HCT116 (cell line): ENCODE data around the gene SEPTIN11. TPM values are rescaled to one million over a fixed set of nuclear protein-coding genes. Genes with fewer than 3 reads are reported as not detected.

Experiments
- ATAC-seq: fragments of 200-7000 bp; cut with Tn5 transposase; 2 replicates; pipeline ENCODE4 v1.9.1; 2020; ENCODE audit warnings: mild to moderate bottlenecking, moderate library complexity
- BruUV-seq: library from RNA; stranded (reverse); fragments of 400-500 nt; replicated peaks from 2 replicates; lab custom pipeline; 2021; lab: Mats Ljungman, UMichigan
- CTCF ChIA-PET: fragments of 300-600 bp; sonication (Branson Sonifier 250); formaldehyde crosslinking; loops from one replicate; lab custom pipeline; 2021; ENCODE audit warnings: antibody characterized with exemption; lab: Charles Lee
- POLR2A ChIA-PET: fragments of 300-600, 350-600 bp; sonication (Branson Sonifier 250); formaldehyde crosslinking; loops from one replicate; lab custom pipeline; 2021; ENCODE audit warnings: antibody characterized with exemption; lab: Charles Lee
- RAD21 ChIA-PET, 2 experiments: fragments of 300-600 bp; sonication (Branson Sonifier 250); formaldehyde crosslinking; loops; one replicate each; lab custom pipeline; 2023; ENCODE audit warnings: low total read pairs in 2 of 2; ENCODE audit not compliant: uncharacterized antibody in 2 of 2, unreplicated experiment in 2 of 2, low non-redundant PET in 1 of 2; lab: Charles Lee
- DNase-seq: peaks from one replicate; pipeline ENCODE4 v3.0.0-alpha.2; 2010; ENCODE audit warnings: low read depth, low spot score
- H2AFZ ChIP-seq: fragments of 200-600 bp; shearing (Covaris generic), sonication (generic); 2 replicates; pipeline ENCODE4 v1.6.1; 2017; ENCODE audit warnings: low read depth, mixed run types, mixed read lengths, antibody characterized with exemption, low read length; ENCODE audit not compliant: poor library complexity, severe bottlenecking
- H3K27ac ChIP-seq: 2 replicates; pipeline ENCODE4 v1.5.1; 2012; ENCODE audit warnings: low read depth, low read length
- H3K27me3 ChIP-seq: fragments of 200-600 bp; sonication (generic); 2 replicates; pipeline ENCODE4 v1.6.1; 2016; ENCODE audit warnings: mixed run types, low read length, mixed read lengths; ENCODE audit not compliant: insufficient read depth
- H3K36me3 ChIP-seq, 2 experiments: fragments of 200-500 bp in 1 of 2; fragments of 200-600 bp in 1 of 2; sonication (Bioruptor generic) in 1 of 2; sonication (generic) in 1 of 2; 2 replicates each; pipeline versions ENCODE4 v1.5.1 to v1.6.1; 2014 to 2016; ENCODE audit warnings: low read length in 2 of 2, inconsistent platforms in 1 of 2, mixed read lengths in 1 of 2, mixed run types in 1 of 2; ENCODE audit not compliant: insufficient read depth in 2 of 2, control insufficient read depth in 1 of 2
- H3K4me1 ChIP-seq, 2 experiments: fragments of 200-600 bp in 1 of 2; sonication (generic) in 1 of 2; 2 replicates each; pipeline versions ENCODE4 v1.5.1 to v1.6.1; 2012 to 2017; ENCODE audit warnings: low read length in 2 of 2, inconsistent platforms in 1 of 2, mild to moderate bottlenecking in 1 of 2, mixed read lengths in 1 of 2, mixed run types in 1 of 2, moderate library complexity in 1 of 2; ENCODE audit not compliant: insufficient read depth in 2 of 2, control insufficient read depth in 1 of 2
- H3K4me2 ChIP-seq: fragments of 200-600 bp; sonication (generic); 2 replicates; pipeline ENCODE4 v1.6.1; 2017; ENCODE audit warnings: mixed run types, low read length, mixed read lengths
- H3K4me3 ChIP-seq, 2 experiments: fragments of 200-600 bp in 1 of 2; sonication (generic) in 1 of 2; replicated peaks in 1 of 2; 2 replicates each; pipeline ENCODE4 v1.5.1; 2011 to 2016; ENCODE audit warnings: low read length in 2 of 2, control low read depth in 1 of 2, low read depth in 1 of 2, mild to moderate bottlenecking in 1 of 2, mixed read lengths in 1 of 2, mixed run types in 1 of 2
- H3K79me2 ChIP-seq: fragments of 200-600 bp; sonication (generic); 2 replicates; pipeline ENCODE4 v1.6.1; 2017; ENCODE audit warnings: mild to moderate bottlenecking, mixed run types, low read length, moderate library complexity, mixed read lengths; ENCODE audit not compliant: insufficient read depth
- H3K9ac ChIP-seq: fragments of 200-600 bp; sonication (generic); 2 replicates; pipeline ENCODE4 v1.6.1; 2016; ENCODE audit warnings: low read length, mixed read lengths
- H3K9me2 ChIP-seq: fragments of 200-600 bp; sonication (generic), shearing (Covaris generic); 2 replicates; pipeline ENCODE4 v1.6.1; 2017; ENCODE audit warnings: mixed run types, mild to moderate bottlenecking, moderate library complexity; ENCODE audit not compliant: insufficient read depth
- H3K9me3 ChIP-seq, 2 experiments: fragments of 200-500 bp in 1 of 2; fragments of 200-600 bp in 1 of 2; sonication (Bioruptor generic) in 1 of 2; sonication (generic) in 1 of 2; 2 replicates each; pipeline ENCODE4 v1.6.1; 2014 to 2017; ENCODE audit warnings: low read length in 2 of 2, mixed read lengths in 2 of 2, inconsistent platforms in 1 of 2, low read depth in 1 of 2, mild to moderate bottlenecking in 1 of 2, mixed run types in 1 of 2, moderate library complexity in 1 of 2; ENCODE audit not compliant: control insufficient read depth in 1 of 2, insufficient read depth in 1 of 2
- H4K20me1 ChIP-seq: fragments of 200-600 bp; sonication (generic), shearing (Covaris generic); 2 replicates; pipeline ENCODE4 v1.6.1; 2017; ENCODE audit warnings: mixed run types, mild to moderate bottlenecking, moderate library complexity; ENCODE audit not compliant: insufficient read depth
- CBX3 ChIP-seq: IDR thresholded peaks from 2 replicates; pipeline ENCODE4 v1.6.1; 2012; ENCODE audit warnings: low read depth
- CEBPB ChIP-seq: IDR thresholded peaks from 2 replicates; pipeline ENCODE4 v1.6.1; 2012; ENCODE audit warnings: low read depth
- CTCF ChIP-seq, 3 experiments: fragments of 200-600 bp in 1 of 3; sonication (generic) in 1 of 3; IDR thresholded peaks in 2 of 3; conservative IDR thresholded peaks in 1 of 3; 2 replicates each; pipeline ENCODE4 v1.5.1; 2012 to 2017; ENCODE audit warnings: low read depth in 2 of 3, low read length in 2 of 3, antibody characterized with exemption in 1 of 3, borderline replicate concordance in 1 of 3, control low read depth in 1 of 3, mild to moderate bottlenecking in 1 of 3, mixed read lengths in 1 of 3, mixed run types in 1 of 3, moderate library complexity in 1 of 3; ENCODE audit not compliant: insufficient read depth in 1 of 3
- ELF1 ChIP-seq: IDR thresholded peaks from 2 replicates; pipeline ENCODE4 v1.6.1; 2012; ENCODE audit warnings: low read depth, borderline replicate concordance
- EZH2 ChIP-seq: fragments of 200-600 bp; sonication (generic); IDR thresholded peaks from 2 replicates; pipeline ENCODE4 v1.6.1; 2017; ENCODE audit warnings: antibody characterized with exemption, mixed run types
- EZH2phosphoT487 ChIP-seq: fragments of 200-600 bp; IDR thresholded peaks from 2 replicates; pipeline ENCODE4 v1.6.1; 2018; ENCODE audit warnings: antibody characterized with exemption, borderline replicate concordance
- POLR2A ChIP-seq: IDR thresholded peaks from 2 replicates; pipeline ENCODE4 v1.7.0; 2011; ENCODE audit warnings: borderline replicate concordance; ENCODE audit not compliant: insufficient read depth, insufficient read length; ENCODE audit errors: extremely low read depth
- SIN3A ChIP-seq: IDR thresholded peaks from 2 replicates; pipeline ENCODE4 v1.6.1; 2012; ENCODE audit warnings: low read depth
- SP1 ChIP-seq: IDR thresholded peaks from 2 replicates; pipeline ENCODE4 v1.6.1; 2012; ENCODE audit warnings: low read depth
- SRF ChIP-seq: IDR thresholded peaks from 2 replicates; pipeline ENCODE4 v1.6.1; 2012; ENCODE audit warnings: low read depth
- TCF7L2 ChIP-seq: IDR thresholded peaks from 2 replicates; pipeline ENCODE4 v1.7.0; 2011; ENCODE audit warnings: borderline replicate concordance, inconsistent platforms; ENCODE audit not compliant: insufficient read depth, insufficient read length; ENCODE audit errors: extremely low read depth
- ZFX ChIP-seq: fragments of 450-650 bp; IDR thresholded peaks from 2 replicates; pipeline ENCODE4 v1.6.1; 2017
- ZNF274 ChIP-seq: fragments of 200-500 bp; sonication (Bioruptor generic); IDR thresholded peaks from 2 replicates; pipeline ENCODE4 v1.6.1; 2014; ENCODE audit warnings: mild to moderate bottlenecking, low read depth, low read length, inconsistent platforms
- intact Hi-C: fragments of 100-400 bp; cut with micrococcal nuclease; formaldehyde crosslinking; loops from 2 replicates; pipeline ENCODE4 v1.10.0; 2022
- total RNA-seq: library from RNA; stranded (reverse); gene quantifications from one replicate; pipeline ENCODE4 v1.2.1, GENCODE V29; 2021; ENCODE audit not compliant: unreplicated experiment
- TF ChIP-seq, protein P1 (sequence below): IDR thresholded peaks from 2 replicates; pipeline ENCODE4 v1.6.1; 2012
- TF ChIP-seq, protein P2 (sequence below): IDR thresholded peaks from 2 replicates; pipeline ENCODE4 v1.6.1; 2012
- TF ChIP-seq, protein P3 (sequence below): IDR thresholded peaks from 2 replicates; pipeline ENCODE4 v1.6.1; 2012; ENCODE audit warnings: low read depth

The SEPTIN11 gene
- total RNA-seq, 1 experiment from 2014 or later: 94.4 TPM

- Histone ChIP-seq H3K27me3 (no peaks in the 10 kb centered on the region), H4K20me1 (no peaks in the 10 kb centered on the region), H3K9me2 (no peaks in the 10 kb centered on the region), H3K4me3 (no peak overlapping the region), H3K9me3 (no peaks in the 10 kb centered on the region), H3K27ac (no peak overlapping the region), H3K4me1 (no peaks in the 10 kb centered on the region), H2AFZ (no peak overlapping the region), H3K4me2 (no peak overlapping the region), H3K9ac (no peak overlapping the region), H3K36me3 (no peaks in the 10 kb centered on the region), H3K79me2 (peaks cover 83% of the 10 kb centered on the region)
- RAD21 ChIA-PET: no interaction called here
- intact Hi-C loops: no loop called here
- no peak for ATAC-seq
- TF ChIP-seq, protein P1, sequence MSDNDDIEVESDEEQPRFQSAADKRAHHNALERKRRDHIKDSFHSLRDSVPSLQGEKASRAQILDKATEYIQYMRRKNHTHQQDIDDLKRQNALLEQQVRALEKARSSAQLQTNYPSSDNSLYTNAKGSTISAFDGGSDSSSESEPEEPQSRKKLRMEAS: no peak
- TF ChIP-seq, protein P2, sequence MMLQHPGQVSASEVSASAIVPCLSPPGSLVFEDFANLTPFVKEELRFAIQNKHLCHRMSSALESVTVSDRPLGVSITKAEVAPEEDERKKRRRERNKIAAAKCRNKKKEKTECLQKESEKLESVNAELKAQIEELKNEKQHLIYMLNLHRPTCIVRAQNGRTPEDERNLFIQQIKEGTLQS: no peak
- TF ChIP-seq POLR2A: no peak
- no peak for TF ChIP-seq CTCF (IDR thresholded peaks at IDR 0.05 in 2 of 3, conservative IDR thresholded peaks at IDR 0.05 in 1 of 3; ENCODE audit: borderline replicate concordance in 1 of 3, insufficient read depth in 1 of 3, low read depth in 2 of 3, low read length in 2 of 3)
- TF ChIP-seq SIN3A: no peak
- TF ChIP-seq EZH2phosphoT487: no peak
- no peak for TF ChIP-seq SP1
- no peak for TF ChIP-seq ZNF274
- TF ChIP-seq, protein P3, sequence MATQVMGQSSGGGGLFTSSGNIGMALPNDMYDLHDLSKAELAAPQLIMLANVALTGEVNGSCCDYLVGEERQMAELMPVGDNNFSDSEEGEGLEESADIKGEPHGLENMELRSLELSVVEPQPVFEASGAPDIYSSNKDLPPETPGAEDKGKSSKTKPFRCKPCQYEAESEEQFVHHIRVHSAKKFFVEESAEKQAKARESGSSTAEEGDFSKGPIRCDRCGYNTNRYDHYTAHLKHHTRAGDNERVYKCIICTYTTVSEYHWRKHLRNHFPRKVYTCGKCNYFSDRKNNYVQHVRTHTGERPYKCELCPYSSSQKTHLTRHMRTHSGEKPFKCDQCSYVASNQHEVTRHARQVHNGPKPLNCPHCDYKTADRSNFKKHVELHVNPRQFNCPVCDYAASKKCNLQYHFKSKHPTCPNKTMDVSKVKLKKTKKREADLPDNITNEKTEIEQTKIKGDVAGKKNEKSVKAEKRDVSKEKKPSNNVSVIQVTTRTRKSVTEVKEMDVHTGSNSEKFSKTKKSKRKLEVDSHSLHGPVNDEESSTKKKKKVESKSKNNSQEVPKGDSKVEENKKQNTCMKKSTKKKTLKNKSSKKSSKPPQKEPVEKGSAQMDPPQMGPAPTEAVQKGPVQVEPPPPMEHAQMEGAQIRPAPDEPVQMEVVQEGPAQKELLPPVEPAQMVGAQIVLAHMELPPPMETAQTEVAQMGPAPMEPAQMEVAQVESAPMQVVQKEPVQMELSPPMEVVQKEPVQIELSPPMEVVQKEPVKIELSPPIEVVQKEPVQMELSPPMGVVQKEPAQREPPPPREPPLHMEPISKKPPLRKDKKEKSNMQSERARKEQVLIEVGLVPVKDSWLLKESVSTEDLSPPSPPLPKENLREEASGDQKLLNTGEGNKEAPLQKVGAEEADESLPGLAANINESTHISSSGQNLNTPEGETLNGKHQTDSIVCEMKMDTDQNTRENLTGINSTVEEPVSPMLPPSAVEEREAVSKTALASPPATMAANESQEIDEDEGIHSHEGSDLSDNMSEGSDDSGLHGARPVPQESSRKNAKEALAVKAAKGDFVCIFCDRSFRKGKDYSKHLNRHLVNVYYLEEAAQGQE: no peak
- TF ChIP-seq EZH2: no peak
- no peak for TF ChIP-seq TCF7L2
- no peak for TF ChIP-seq CBX3
- no peak for TF ChIP-seq CEBPB
- no peak for TF ChIP-seq ZFX
- TF ChIP-seq SRF: no peak
- no peak for TF ChIP-seq ELF1
- POLR2A ChIA-PET: no interaction called here
- CTCF ChIA-PET: no interaction called here
- no peak for DNase-seq
- BruUV-seq: no TSS peak
Observed at GRCh38 chr4:76962406-76963130, 13.0 kb downstream of the SEPTIN11 start.
